K562 (cell line): ENCODE measurements around the gene MBD5. TPM values are rescaled to one million over a fixed set of nuclear protein-coding genes. Genes with fewer than 3 reads are reported as not detected.

Experiments used
- ATAC-seq: fragments of 200-7000 bp; cut with Tn5 transposase; 3 replicates; pipeline ENCODE4 v1.9.1; 2020; ENCODE audit warnings: moderate library complexity
- BruUV-seq: library from RNA; stranded (reverse); fragments of 400-500 nt; replicated peaks from 2 replicates; lab custom pipeline; 2021; lab: Mats Ljungman, UMichigan
- CTCF ChIA-PET: fragments of 300-600 bp; formaldehyde crosslinking; extraction: SDS; loops from one replicate; lab custom pipeline; 2021; ENCODE audit warnings: low intra/inter-chr PET ratio; lab: Yijun Ruan, JAX
- POLR2A ChIA-PET: fragments of 300-600, 350-650 bp; sonication (Branson Sonifier 250); formaldehyde crosslinking; extraction: SDS; loops from one replicate; lab custom pipeline; 2021; ENCODE audit warnings: antibody characterized with exemption, inconsistent platforms; lab: Yijun Ruan, JAX
- DNase-seq, 4 experiments: peaks; one replicate each; pipeline versions ENCODE4 v3.0.0 to v3.0.0-alpha.2; 2011 to 2018; ENCODE audit warnings: low spot score in 3 of 4, mixed read lengths in 3 of 4; ENCODE audit errors: extremely low read depth in 1 of 4
- FAIRE-seq: peaks from 2 replicates; lab custom pipeline; 2011; peaks lifted over from hg19 to GRCh38; lab: Jason Lieb, UNC
- H2AFZ ChIP-seq: 2 replicates; pipeline ENCODE4 v1.6.0; 2011; ENCODE audit warnings: low read depth, low read length, control low read depth, inconsistent platforms
- H3K27ac ChIP-seq: fragments of 200-600 bp; 3 replicates; pipeline ENCODE4 v1.8.0; 2011; ENCODE audit warnings: low read depth, mild to moderate bottlenecking, control low read depth, inconsistent platforms, low read length, moderate library complexity, mixed read lengths; ENCODE audit errors: extremely low read depth
- H3K27me3 ChIP-seq, 2 experiments: fragments of 300-600 bp in 1 of 2; 2 replicates in 1 of 2; 3 replicates in 1 of 2; pipeline versions ENCODE4 v1.6.0 to v1.8.0; 2011; ENCODE audit warnings: inconsistent platforms in 2 of 2, low read length in 2 of 2, mild to moderate bottlenecking in 1 of 2, mixed read lengths in 1 of 2, moderate library complexity in 1 of 2; ENCODE audit not compliant: control insufficient read depth in 2 of 2, insufficient read depth in 2 of 2
- H3K36me3 ChIP-seq: fragments of 300-600 bp; 3 replicates; pipeline ENCODE4 v1.8.0; 2011; ENCODE audit warnings: mild to moderate bottlenecking, low read length, inconsistent platforms; ENCODE audit not compliant: control insufficient read depth, insufficient read depth
- H3K4me1 ChIP-seq, 2 experiments: fragments of 200-600 bp in 1 of 2; replicated peaks in 1 of 2; 2 replicates in 1 of 2; 3 replicates in 1 of 2; pipeline versions ENCODE4 v1.5.1 to v1.8.0; 2011; ENCODE audit warnings: inconsistent platforms in 2 of 2, low read length in 2 of 2, mild to moderate bottlenecking in 1 of 2, mixed read lengths in 1 of 2, moderate library complexity in 1 of 2; ENCODE audit not compliant: control insufficient read depth in 2 of 2, insufficient read depth in 2 of 2
- H3K4me2 ChIP-seq: 2 replicates; pipeline ENCODE4 v1.6.1; 2011; ENCODE audit warnings: low read length, control low read depth, inconsistent platforms, mixed read lengths; ENCODE audit not compliant: insufficient read depth
- H3K4me3 ChIP-seq: fragments of 200-600 bp; sonication (generic), shearing (Covaris generic); 2 replicates; pipeline ENCODE4 v1.5.1; 2016; ENCODE audit warnings: control low read depth, inconsistent platforms
- H3K79me2 ChIP-seq: fragments of 200-600 bp; 3 replicates; pipeline ENCODE4 v1.8.0; 2011; ENCODE audit warnings: low read length, inconsistent platforms; ENCODE audit not compliant: control insufficient read depth, insufficient read depth
- H3K9ac ChIP-seq, 2 experiments: 2 replicates each; pipeline versions ENCODE4 v1.6.0 to v1.6.1; 2011; ENCODE audit warnings: low read depth in 2 of 2, low read length in 2 of 2, control low read depth in 1 of 2, inconsistent platforms in 1 of 2, mild to moderate bottlenecking in 1 of 2, mixed read lengths in 1 of 2; ENCODE audit not compliant: insufficient read depth in 1 of 2
- H3K9me1 ChIP-seq: one replicate; pipeline ENCODE4 v1.6.0; 2011; ENCODE audit warnings: inconsistent platforms, mild to moderate bottlenecking, low read length, moderate library complexity; ENCODE audit not compliant: control insufficient read depth, insufficient read depth
- H3K9me3 ChIP-seq: replicated peaks from 2 replicates; pipeline ENCODE4 v1.5.1; 2011; ENCODE audit warnings: low read depth, low read length, inconsistent platforms; ENCODE audit not compliant: control insufficient read depth, insufficient read depth
- H4K20me1 ChIP-seq: replicated peaks from 2 replicates; pipeline ENCODE4 v1.6.1; 2011; ENCODE audit warnings: low read length, inconsistent platforms, mixed read lengths; ENCODE audit not compliant: control insufficient read depth, insufficient read depth
- BRF1 ChIP-seq: IDR thresholded peaks from 3 replicates; pipeline ENCODE4 v1.6.1; 2011; ENCODE audit warnings: borderline replicate concordance, mild to moderate bottlenecking; ENCODE audit not compliant: insufficient read length; ENCODE audit errors: extremely low read depth
- CBX8 ChIP-seq: fragments of 200-600 bp; sonication (generic); IDR thresholded peaks from 2 replicates; pipeline ENCODE4 v1.6.1; 2012; ENCODE audit warnings: borderline replicate concordance, mixed run types, low read depth, mild to moderate bottlenecking, moderate library complexity, mixed read lengths, low read length, control low read depth, inconsistent platforms; ENCODE audit not compliant: poor library complexity, severe bottlenecking; ENCODE audit errors: extremely low read depth
- CC2D1A ChIP-seq: fragments of 450-650 bp; IDR thresholded peaks from 2 replicates; pipeline ENCODE4 v1.6.1; 2017; ENCODE audit warnings: mild to moderate bottlenecking
- FOXM1 ChIP-seq, 2 experiments: fragments of 450-650 bp in 1 of 2; sonication (generic) in 1 of 2; formaldehyde crosslinking in 1 of 2; IDR thresholded peaks; 2 replicates each; pipeline versions ENCODE4 v1.6.1 to v1.9.0; 2017 to 2022; ENCODE audit warnings: low read depth in 2 of 2, mild to moderate bottlenecking in 2 of 2, missing genetic modification reagents in 1 of 2, moderate library complexity in 1 of 2
- MITF ChIP-seq: IDR thresholded peaks from 2 replicates; pipeline ENCODE4 v1.6.1; 2014; ENCODE audit warnings: antibody characterized with exemption
- MYC ChIP-seq, 2 experiments: fragments of 250-450 bp in 1 of 2; sonication (Bioruptor Pico) in 1 of 2; IDR thresholded peaks; 2 replicates each; pipeline versions ENCODE4 v1.5.1 to v1.6.1; 2012 to 2021; ENCODE audit warnings: low read depth in 2 of 2, borderline replicate concordance in 1 of 2, improper control_type of control experiment in 1 of 2, low read length in 1 of 2, mild to moderate bottlenecking in 1 of 2, moderate library complexity in 1 of 2
- NONO ChIP-seq, 2 experiments: fragments of 200-400 bp in 1 of 2; fragments of 450-650 bp in 1 of 2; formaldehyde crosslinking in 1 of 2; IDR thresholded peaks; 2 replicates each; pipeline ENCODE4 v1.6.1; 2017; ENCODE audit warnings: low read depth in 2 of 2, mild to moderate bottlenecking in 2 of 2, moderate library complexity in 2 of 2, low read length in 1 of 2
- RBM34 ChIP-seq: fragments of 200-400 bp; formaldehyde crosslinking; IDR thresholded peaks from 2 replicates; pipeline ENCODE4 v1.6.1; 2018; ENCODE audit warnings: low read length, borderline replicate concordance; ENCODE audit not compliant: insufficient read depth
- SAFB2 ChIP-seq: fragments of 200-400 bp; formaldehyde crosslinking; IDR thresholded peaks from 2 replicates; pipeline ENCODE4 v1.6.1; 2018; ENCODE audit warnings: borderline replicate concordance, low read length, low read depth, moderate library complexity; ENCODE audit not compliant: severe bottlenecking
- SREBF2 ChIP-seq: sonication (generic); formaldehyde crosslinking; IDR thresholded peaks from 2 replicates; pipeline ENCODE4 v1.4.0; 2020; ENCODE audit warnings: mild to moderate bottlenecking, missing genetic modification reagents
- ZBTB26 ChIP-seq: fragments of 450-650 bp; formaldehyde crosslinking; IDR thresholded peaks from 2 replicates; pipeline ENCODE4 v1.4.0; 2022; ENCODE audit warnings: missing genetic modification characterization
- WGBS: fragments of 100-300 bp; shearing (Covaris generic); methylation state at CpG from one replicate; pipeline ENCODE4 v1.1.6; 2016; ENCODE audit warnings: low coverage, mixed read lengths; ENCODE audit not compliant: insufficient coverage; ENCODE audit errors: missing lambda C conversion rate; 5-methylcytosine and 5-hydroxymethylcytosine counted together
- in situ Hi-C: fragments of 300-500 bp; cut with MboI; formaldehyde crosslinking; loops from 4 replicates; pipeline ENCODE4 v1.15.0; 2018; ENCODE audit warnings: inconsistent platforms, mixed read lengths
- intact Hi-C: fragments of 100-400 bp; cut with micrococcal nuclease; formaldehyde crosslinking; loops from 2 replicates; pipeline ENCODE4 v1.14.2; 2022
- polyA plus RNA-seq, 8 experiments: library from polyadenylated mRNA; depleted of rRNA in 4 of 8; stranded (reverse) in 5 of 8; unstranded in 3 of 8; fragments of >200 nt; fragmentation: Nextera tagmentation in 2 of 8; fragmentation: Illumina TruSeq in 1 of 8; extraction: Ambion mirVana in 2 of 8; extraction: Trizol in 1 of 8; gene quantifications; 2 replicates each; pipeline versions ENCODE4 v1.2.1 to v1.2.3, GENCODE V29; 2011 to 2014; ENCODE audit warnings: inconsistent platforms in 1 of 8, missing spikeins in 1 of 8
- total RNA-seq, 7 experiments: library from RNA; depleted of rRNA in 6 of 7; stranded (reverse); fragments of >200 nt in 6 of 7; fragmentation: Illumina TruSeq in 2 of 7; extraction: Trizol in 2 of 7; gene quantifications; 2 replicates each; pipeline versions ENCODE4 v1.2.1 to v1.2.3, GENCODE V29; 2011 to 2021; ENCODE audit warnings: low replicate concordance in 1 of 7

MBD5 gene
- total and polyA plus RNA-seq, 9 of the 15 experiments (the other 6 are each of a cell fraction or from before 2014, with no cell fraction given): 3.4 to 14.5 (median 9.0) TPM

GRCh38 chr2:148362144-148362796 lies 341.4 kb downstream of the MBD5 start (continued):
- TF ChIP-seq MITF: no peak
- TF ChIP-seq SREBF2: no peak
- no peak for TF ChIP-seq NONO (IDR thresholded peaks at IDR 0.05; ENCODE audit: low read depth in 2 of 2, low read length in 1 of 2)
- TF ChIP-seq, all 486 proteins: peak for 1

GRCh38 chr2:148375214-148375613 lies 354.3 kb downstream of the MBD5 start:
- Histone ChIP-seq H3K9ac (no peak overlapping the region), H3K36me3 (no peaks in the 10 kb centered on the region), H3K27ac (no peak overlapping the region), H4K20me1 (no peaks in the 10 kb centered on the region), H3K4me2 (no peak overlapping the region), H3K9me3 (no peaks in the 10 kb centered on the region), H3K27me3 (no peaks in the 10 kb centered on the region), H3K4me3 (no peak overlapping the region), H2AFZ (no peak overlapping the region), H3K79me2 (no peaks in the 10 kb centered on the region), H3K9me1 (no peaks in the 10 kb centered on the region), H3K4me1 (no peaks in the 10 kb centered on the region)
- 0% methylated on average over 3 of the region's 3 CpGs for WGBS
- ChIA-PET CTCF (no interaction called here), POLR2A (no interaction called here)
- in situ Hi-C loops: no loop called here
- intact Hi-C loops: no loop called here
- FAIRE-seq (no peak), DNase-seq (no peak), ATAC-seq (no peak)
- no TSS peak for BruUV-seq
- TF ChIP-seq MYC (IDR thresholded peaks at IDR 0.05; ENCODE audit: low read depth, low read length): no peak
- no peak for TF ChIP-seq MYC (CRISPR knock-in tag; IDR thresholded peaks at IDR 0.05; ENCODE audit: borderline replicate concordance, low read depth)
- no peak for TF ChIP-seq CBX8
- TF ChIP-seq CC2D1A: no peak
- TF ChIP-seq BRF1: no peak
- no peak for TF ChIP-seq RBM34
- no peak for TF ChIP-seq SAFB2
- no peak for TF ChIP-seq ZBTB26 (CRISPR knock-in tag)
- no peak for TF ChIP-seq MITF
- no peak for TF ChIP-seq FOXM1 (IDR thresholded peaks at IDR 0.05; ENCODE audit: low read depth)
- TF ChIP-seq FOXM1 (CRISPR knock-in tag; IDR thresholded peaks at IDR 0.05; ENCODE audit: low read depth): no peak
